DND-41 (cell line): ENCODE results near the gene CYRIA.

Experiments
- ATAC-seq: fragments of 200-7000 bp; cut with Tn5 transposase; 3 replicates; pipeline ENCODE4 v1.9.1; 2021; ENCODE audit warnings: low read depth; ENCODE audit not compliant: insufficient read depth
- DNase-seq: peaks from one replicate; pipeline ENCODE4 v3.0.0-alpha.2; 2020
- H2AFZ ChIP-seq: 2 replicates; pipeline ENCODE4 v1.6.0; 2012; ENCODE audit warnings: low read depth, low read length
- H3K27ac ChIP-seq: 2 replicates; pipeline ENCODE4 v1.5.1; 2012; ENCODE audit warnings: low read length, inconsistent platforms
- H3K27me3 ChIP-seq: fragments of 200-600 bp; sonication (generic); 2 replicates; pipeline ENCODE4 v1.6.0; 2012; ENCODE audit warnings: low read length, mild to moderate bottlenecking, inconsistent platforms; ENCODE audit not compliant: insufficient read depth, poor library complexity
- H3K36me3 ChIP-seq: 2 replicates; pipeline ENCODE4 v1.5.1; 2012; ENCODE audit warnings: low read length, inconsistent platforms; ENCODE audit not compliant: insufficient read depth
- H3K4me1 ChIP-seq: 2 replicates; pipeline ENCODE4 v1.5.1; 2012; ENCODE audit warnings: mild to moderate bottlenecking, low read length; ENCODE audit not compliant: insufficient read depth
- H3K4me2 ChIP-seq: 2 replicates; pipeline ENCODE4 v1.6.0; 2012; ENCODE audit warnings: mild to moderate bottlenecking, moderate library complexity, low read length, inconsistent platforms; ENCODE audit not compliant: insufficient read depth
- H3K4me3 ChIP-seq, 2 experiments: fragments of 200-600 bp in 1 of 2; shearing (Covaris generic) in 1 of 2; 2 replicates each; pipeline ENCODE4 v1.5.1; 2012 to 2016; ENCODE audit warnings: inconsistent platforms in 2 of 2, low read length in 2 of 2, mild to moderate bottlenecking in 2 of 2, low read depth in 1 of 2, moderate library complexity in 1 of 2
- H3K79me2 ChIP-seq: 2 replicates; pipeline ENCODE4 v1.6.0; 2012; ENCODE audit warnings: low read length, inconsistent platforms; ENCODE audit not compliant: insufficient read depth
- H3K9ac ChIP-seq: 2 replicates; pipeline ENCODE4 v1.6.0; 2012; ENCODE audit warnings: low read depth, mild to moderate bottlenecking, inconsistent platforms, low read length, moderate library complexity
- H3K9me3 ChIP-seq: 2 replicates; pipeline ENCODE4 v1.5.1; 2012; ENCODE audit warnings: low read length, moderate library complexity, mild to moderate bottlenecking, inconsistent platforms; ENCODE audit not compliant: insufficient read depth, severe bottlenecking
- H4K20me1 ChIP-seq: 2 replicates; pipeline ENCODE4 v1.6.0; 2012; ENCODE audit warnings: low read length; ENCODE audit not compliant: insufficient read depth
- CTCF ChIP-seq: IDR thresholded peaks from 2 replicates; pipeline ENCODE4 v1.5.1; 2012; ENCODE audit warnings: borderline replicate concordance, low read length, moderate library complexity, mild to moderate bottlenecking; ENCODE audit not compliant: poor library complexity, severe bottlenecking; ENCODE audit errors: extremely low read depth
- EZH2 ChIP-seq: IDR thresholded peaks from 3 replicates; pipeline ENCODE4 v1.6.1; 2012; ENCODE audit warnings: borderline replicate concordance, low read depth, mild to moderate bottlenecking, moderate library complexity, low read length, inconsistent platforms; ENCODE audit not compliant: severe bottlenecking

Gene CYRIA

DNA sequence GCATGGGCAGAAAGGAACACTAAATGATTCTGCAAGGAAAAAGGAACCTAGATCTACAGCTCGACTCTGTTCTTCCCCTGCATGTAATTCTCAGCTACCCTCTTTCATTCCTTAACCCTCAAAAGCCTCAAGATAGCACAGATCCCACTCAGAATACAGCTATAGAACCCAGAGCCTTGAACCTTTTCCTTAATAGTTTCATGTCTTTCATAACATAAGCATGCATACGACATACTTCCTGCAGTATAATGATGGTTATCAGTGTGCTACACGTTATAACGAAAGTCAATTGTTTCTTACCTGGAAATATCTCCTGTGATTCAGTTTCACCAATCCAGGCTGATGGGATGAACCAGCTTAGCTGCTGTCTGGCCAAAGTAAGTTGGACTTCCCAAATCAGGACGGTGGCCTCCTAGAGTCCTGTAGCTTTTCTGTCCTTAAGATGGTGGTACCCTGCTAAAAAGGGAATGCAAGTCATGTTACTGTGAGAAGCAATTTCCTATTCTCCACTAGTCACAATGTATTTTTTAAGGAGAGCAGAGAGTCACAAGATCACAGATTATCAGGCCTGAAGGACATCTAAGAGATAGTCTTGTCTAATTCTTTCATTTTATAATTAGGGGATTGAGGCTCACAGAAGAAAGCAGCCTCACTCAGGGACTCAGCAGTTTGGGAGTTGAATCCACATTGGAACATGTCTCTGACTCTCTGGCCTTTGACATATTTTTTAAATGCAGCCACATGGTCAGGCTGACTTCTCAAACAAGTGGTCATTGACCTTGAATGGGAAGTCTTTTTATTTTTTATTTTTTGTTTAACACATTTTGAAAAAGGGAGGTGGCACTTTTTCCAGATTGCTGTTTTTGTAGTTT lies 41.8 kb downstream of the CYRIA start:
- no peak overlapping the region for H2AFZ ChIP-seq
- H3K9me3 ChIP-seq = no peaks in the 10 kb centered on the region
- H3K9ac ChIP-seq = no peak overlapping the region
- H3K27me3 ChIP-seq = no peaks in the 10 kb centered on the region
- no peak for DNase-seq
- no peak overlapping the region for H3K27ac ChIP-seq
- ATAC-seq = no peak
- H3K79me2 ChIP-seq = no peaks in the 10 kb centered on the region
- H3K4me3 ChIP-seq = no peak overlapping the region
- no peak overlapping the region for H3K4me2 ChIP-seq
- no peaks in the 10 kb centered on the region for H3K36me3 ChIP-seq
- peaks cover 37% of the 10 kb centered on the region for H3K4me1 ChIP-seq
- H4K20me1 ChIP-seq = no peaks in the 10 kb centered on the region
- no peak for TF ChIP-seq CTCF
- no peak for TF ChIP-seq EZH2

GRCh38 chr2:16623031-16623430 lies 42.6 kb downstream of the CYRIA start:
- H3K27me3 ChIP-seq = no peaks in the 10 kb centered on the region
- H4K20me1 ChIP-seq = no peaks in the 10 kb centered on the region
- no peak overlapping the region for H3K9ac ChIP-seq
- no peak for ATAC-seq
- no peak overlapping the region for H2AFZ ChIP-seq
- TF ChIP-seq EZH2 (no peak), CTCF (no peak)
- no peak overlapping the region for H3K4me2 ChIP-seq
- no peak overlapping the region for H3K4me3 ChIP-seq
- H3K9me3 ChIP-seq = no peaks in the 10 kb centered on the region
- DNase-seq = no peak
- no peak overlapping the region; the same call in 1 of the 2 replicates for H3K27ac ChIP-seq
- H3K79me2 ChIP-seq = no peaks in the 10 kb centered on the region
- peaks cover 31% of the 10 kb centered on the region for H3K4me1 ChIP-seq
- H3K36me3 ChIP-seq = no peaks in the 10 kb centered on the region

DNA sequence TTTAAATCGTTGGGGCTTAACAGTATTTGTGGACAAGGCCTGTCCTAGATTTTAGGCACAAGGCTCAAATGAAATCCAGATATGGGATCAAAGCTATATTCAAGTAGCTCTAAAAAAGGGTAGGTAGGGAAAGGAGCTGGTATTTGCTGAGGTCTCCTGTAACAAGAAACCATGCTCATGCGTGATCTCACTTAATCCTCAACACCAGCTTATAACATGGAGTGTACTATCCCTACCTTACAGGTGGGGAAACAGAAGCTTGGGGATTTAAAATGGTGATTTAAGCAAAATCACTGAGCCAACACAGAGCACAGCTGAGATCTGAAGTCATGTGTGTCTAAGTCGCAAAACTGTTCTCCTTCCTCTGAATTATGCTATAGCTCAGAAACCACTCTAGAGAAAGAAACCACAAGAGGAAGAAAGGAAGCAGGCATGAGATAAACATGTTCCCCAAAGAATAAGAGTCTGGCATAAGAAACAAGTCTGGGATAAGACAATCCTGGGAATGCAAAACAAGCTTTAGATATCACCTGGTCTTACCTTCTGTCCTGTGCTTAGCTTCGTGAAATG lies 43.1 kb downstream of the CYRIA start:
- Histone ChIP-seq H3K9ac (no peak overlapping the region), H3K4me1 (peaks cover 25% of the 10 kb centered on the region), H3K36me3 (no peaks in the 10 kb centered on the region), H3K9me3 (no peaks in the 10 kb centered on the region), H2AFZ (no peak overlapping the region), H3K4me3 (no peak overlapping the region), H4K20me1 (no peaks in the 10 kb centered on the region), H3K27me3 (no peaks in the 10 kb centered on the region), H3K79me2 (no peaks in the 10 kb centered on the region), H3K27ac (no peak overlapping the region; the same call in 1 of the 2 replicates), H3K4me2 (no peak overlapping the region)
- no peak for DNase-seq
- no peak for TF ChIP-seq CTCF
- no peak for TF ChIP-seq EZH2
- peak; percentile 73 for ATAC-seq
